ENCODE data around the gene PHF21A.

GRCh38 chr11:45928535-45929215, 192.6 kb downstream of the PHF21A start:
- no peak for TF ChIP-seq CTCF (IDR thresholded peaks at IDR 0.05 in 4 of 5, conservative IDR thresholded peaks at IDR 0.05 in 1 of 5)
- no peak for TF ChIP-seq POLR2A (IDR thresholded peaks at IDR 0.05)

Measured in gastrocnemius medialis (tissue), 4 donors.